Panc1 (cell line): ENCODE data around the gene GTF2E1. TPM values are rescaled to one million over a fixed set of nuclear protein-coding genes. Genes with fewer than 3 reads are reported as not detected.

Experiments used
- ATAC-seq: fragments of 200-7000 bp; cut with Tn5 transposase; 2 replicates; pipeline ENCODE4 v1.9.1; 2020; ENCODE audit warnings: mild to moderate bottlenecking, moderate library complexity
- BruUV-seq: library from RNA; stranded (reverse); fragments of 400-500 nt; replicated peaks from 2 replicates; lab custom pipeline; 2021; lab: Mats Ljungman, UMichigan
- CTCF ChIA-PET: fragments of 300-600 bp; sonication (Branson Sonifier 250); formaldehyde crosslinking; loops from one replicate; lab custom pipeline; 2022; ENCODE audit warnings: antibody characterized with exemption; lab: Charles Lee
- POLR2A ChIA-PET: fragments of 300-600 bp; sonication (Branson Sonifier 250); formaldehyde crosslinking; loops from one replicate; lab custom pipeline; 2022; ENCODE audit warnings: antibody characterized with exemption; lab: Charles Lee
- DNase-seq: peaks from one replicate; pipeline ENCODE4 v3.0.0-alpha.2; 2010; ENCODE audit warnings: low read depth, low spot score
- H3K27ac ChIP-seq: 2 replicates; pipeline ENCODE4 v1.5.1; 2011; ENCODE audit warnings: mild to moderate bottlenecking, low read length, inconsistent platforms
- H3K27me3 ChIP-seq: fragments of 200-500 bp; sonication (Bioruptor generic); 2 replicates; pipeline ENCODE4 v1.6.0; 2014; ENCODE audit warnings: low read length, inconsistent platforms; ENCODE audit not compliant: control insufficient read depth, insufficient read depth
- H3K36me3 ChIP-seq: fragments of 200-500 bp; sonication (Bioruptor generic); 2 replicates; pipeline ENCODE4 v1.5.1; 2014; ENCODE audit warnings: inconsistent platforms, mild to moderate bottlenecking, low read length, moderate library complexity; ENCODE audit not compliant: control insufficient read depth, insufficient read depth
- H3K4me1 ChIP-seq: 2 replicates; pipeline ENCODE4 v1.5.1; 2011; ENCODE audit warnings: inconsistent platforms, mild to moderate bottlenecking, low read length, moderate library complexity; ENCODE audit not compliant: control insufficient read depth, insufficient read depth
- H3K4me3 ChIP-seq, 2 experiments: 2 replicates each; pipeline ENCODE4 v1.5.1; 2011 to 2012; ENCODE audit warnings: low read depth in 2 of 2, low read length in 2 of 2, mild to moderate bottlenecking in 2 of 2, inconsistent platforms in 1 of 2, moderate library complexity in 1 of 2
- H3K9me3 ChIP-seq: fragments of 200-500 bp; sonication (Bioruptor generic); 2 replicates; pipeline ENCODE4 v1.5.1; 2014; ENCODE audit warnings: low read depth, mild to moderate bottlenecking, inconsistent platforms, low read length, moderate library complexity; ENCODE audit not compliant: control insufficient read depth, insufficient read depth
- POLR2AphosphoS5 ChIP-seq: IDR thresholded peaks from 2 replicates; pipeline ENCODE4 v1.6.1; 2012; ENCODE audit warnings: mild to moderate bottlenecking, low read depth, low read length, moderate library complexity
- SIN3A ChIP-seq: IDR thresholded peaks from 2 replicates; pipeline ENCODE4 v1.6.1; 2012; ENCODE audit warnings: low read depth, mild to moderate bottlenecking, low read length, moderate library complexity, borderline replicate concordance; ENCODE audit not compliant: insufficient read depth
- TCF7L2 ChIP-seq: IDR thresholded peaks from 2 replicates; pipeline ENCODE4 v1.6.1; 2011; ENCODE audit warnings: mild to moderate bottlenecking, low read depth, low read length, inconsistent platforms
- in situ Hi-C: cut with HindIII; loops from 2 replicates; pipeline ENCODE4 v1.10.0; 2016; ENCODE audit warnings: low sequenced_read_pairs, low pct_unique_long_range_greater_than_20kb
- intact Hi-C: fragments of 100-400 bp; cut with micrococcal nuclease; formaldehyde crosslinking; loops from one replicate; pipeline ENCODE4 v1.10.0; 2022; ENCODE audit not compliant: unreplicated experiment
- total RNA-seq: library from RNA; stranded (reverse); gene quantifications from one replicate; pipeline ENCODE4 v1.2.1, GENCODE V29; 2021; ENCODE audit not compliant: unreplicated experiment
- TF ChIP-seq, protein P1 (sequence below): fragments of 450-650 bp; IDR thresholded peaks from 2 replicates; pipeline ENCODE4 v1.5.1; 2017; ENCODE audit warnings: mild to moderate bottlenecking
- TF ChIP-seq, protein P2 (sequence below), 2 experiments: IDR thresholded peaks; 2 replicates each; pipeline ENCODE4 v1.6.1; 2011 to 2012; ENCODE audit warnings: low read depth in 2 of 2, control low read depth in 1 of 2, low read length in 1 of 2, mild to moderate bottlenecking in 1 of 2, moderate library complexity in 1 of 2; ENCODE audit not compliant: insufficient read depth in 1 of 2

GTF2E1 gene
- total RNA-seq, 1 experiment from 2014 or later = 32.0 TPM

DNA sequence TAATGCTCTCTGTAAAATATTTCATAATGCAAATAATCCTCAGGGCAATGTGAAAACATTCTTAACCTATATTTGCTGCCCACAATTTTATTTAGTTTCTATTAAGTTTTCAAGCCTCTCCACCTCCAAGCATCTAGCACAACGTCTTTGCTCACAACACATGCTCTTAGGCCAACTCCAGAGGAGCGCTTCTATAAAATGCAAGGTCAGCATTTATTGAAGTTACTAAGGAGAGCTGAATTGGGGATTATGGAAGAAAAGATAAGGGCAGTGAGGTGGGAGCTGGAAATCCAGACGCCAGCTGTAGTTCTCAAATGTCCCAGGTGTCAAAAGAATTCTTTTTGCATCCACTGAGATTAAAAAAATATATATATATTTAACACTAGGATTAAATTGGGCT lies 1.2 kb upstream of the GTF2E1 start:
- ATAC-seq = no peak
- ChIA-PET CTCF (no interaction called here), POLR2A (interaction anchor here (0.6 to 1.6 kb wide), 3 partner anchors 146 to 1644 kb away, joined by 3 to 4 read pairs (median 3); partner anchors contain the start of gene NDUFB4)

DNA sequence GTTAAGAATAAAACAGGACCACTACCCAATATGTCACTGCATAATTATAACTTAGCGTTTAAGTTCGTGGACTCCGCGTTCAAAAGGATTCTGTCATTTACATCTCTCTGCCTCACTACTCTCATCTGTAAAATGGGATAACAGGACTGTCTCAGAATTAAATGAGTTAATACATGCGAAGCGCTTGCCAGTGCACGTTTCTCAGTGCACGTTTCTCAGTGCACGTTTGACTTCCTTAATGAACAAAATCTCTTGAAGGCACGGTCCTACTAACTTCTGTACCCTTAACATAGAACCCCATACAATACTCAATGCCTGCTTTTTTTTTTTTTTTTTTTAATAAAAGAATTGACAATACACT lies 727 bp upstream of the GTF2E1 start:
- ATAC-seq (peak; percentile 9), DNase-seq (peak; percentile 36)
- no peaks in the 10 kb centered on the region for H3K27me3 ChIP-seq
- peak overlapping the region; percentile 91 to 98 for H3K4me3 ChIP-seq
- TF ChIP-seq SIN3A (no peak), POLR2AphosphoS5 (no peak), TCF7L2 (no peak)
- TF ChIP-seq, protein P1, sequence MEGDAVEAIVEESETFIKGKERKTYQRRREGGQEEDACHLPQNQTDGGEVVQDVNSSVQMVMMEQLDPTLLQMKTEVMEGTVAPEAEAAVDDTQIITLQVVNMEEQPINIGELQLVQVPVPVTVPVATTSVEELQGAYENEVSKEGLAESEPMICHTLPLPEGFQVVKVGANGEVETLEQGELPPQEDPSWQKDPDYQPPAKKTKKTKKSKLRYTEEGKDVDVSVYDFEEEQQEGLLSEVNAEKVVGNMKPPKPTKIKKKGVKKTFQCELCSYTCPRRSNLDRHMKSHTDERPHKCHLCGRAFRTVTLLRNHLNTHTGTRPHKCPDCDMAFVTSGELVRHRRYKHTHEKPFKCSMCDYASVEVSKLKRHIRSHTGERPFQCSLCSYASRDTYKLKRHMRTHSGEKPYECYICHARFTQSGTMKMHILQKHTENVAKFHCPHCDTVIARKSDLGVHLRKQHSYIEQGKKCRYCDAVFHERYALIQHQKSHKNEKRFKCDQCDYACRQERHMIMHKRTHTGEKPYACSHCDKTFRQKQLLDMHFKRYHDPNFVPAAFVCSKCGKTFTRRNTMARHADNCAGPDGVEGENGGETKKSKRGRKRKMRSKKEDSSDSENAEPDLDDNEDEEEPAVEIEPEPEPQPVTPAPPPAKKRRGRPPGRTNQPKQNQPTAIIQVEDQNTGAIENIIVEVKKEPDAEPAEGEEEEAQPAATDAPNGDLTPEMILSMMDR = no peak
- TF ChIP-seq, protein P2, sequence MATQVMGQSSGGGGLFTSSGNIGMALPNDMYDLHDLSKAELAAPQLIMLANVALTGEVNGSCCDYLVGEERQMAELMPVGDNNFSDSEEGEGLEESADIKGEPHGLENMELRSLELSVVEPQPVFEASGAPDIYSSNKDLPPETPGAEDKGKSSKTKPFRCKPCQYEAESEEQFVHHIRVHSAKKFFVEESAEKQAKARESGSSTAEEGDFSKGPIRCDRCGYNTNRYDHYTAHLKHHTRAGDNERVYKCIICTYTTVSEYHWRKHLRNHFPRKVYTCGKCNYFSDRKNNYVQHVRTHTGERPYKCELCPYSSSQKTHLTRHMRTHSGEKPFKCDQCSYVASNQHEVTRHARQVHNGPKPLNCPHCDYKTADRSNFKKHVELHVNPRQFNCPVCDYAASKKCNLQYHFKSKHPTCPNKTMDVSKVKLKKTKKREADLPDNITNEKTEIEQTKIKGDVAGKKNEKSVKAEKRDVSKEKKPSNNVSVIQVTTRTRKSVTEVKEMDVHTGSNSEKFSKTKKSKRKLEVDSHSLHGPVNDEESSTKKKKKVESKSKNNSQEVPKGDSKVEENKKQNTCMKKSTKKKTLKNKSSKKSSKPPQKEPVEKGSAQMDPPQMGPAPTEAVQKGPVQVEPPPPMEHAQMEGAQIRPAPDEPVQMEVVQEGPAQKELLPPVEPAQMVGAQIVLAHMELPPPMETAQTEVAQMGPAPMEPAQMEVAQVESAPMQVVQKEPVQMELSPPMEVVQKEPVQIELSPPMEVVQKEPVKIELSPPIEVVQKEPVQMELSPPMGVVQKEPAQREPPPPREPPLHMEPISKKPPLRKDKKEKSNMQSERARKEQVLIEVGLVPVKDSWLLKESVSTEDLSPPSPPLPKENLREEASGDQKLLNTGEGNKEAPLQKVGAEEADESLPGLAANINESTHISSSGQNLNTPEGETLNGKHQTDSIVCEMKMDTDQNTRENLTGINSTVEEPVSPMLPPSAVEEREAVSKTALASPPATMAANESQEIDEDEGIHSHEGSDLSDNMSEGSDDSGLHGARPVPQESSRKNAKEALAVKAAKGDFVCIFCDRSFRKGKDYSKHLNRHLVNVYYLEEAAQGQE (IDR thresholded peaks at IDR 0.05; ENCODE audit: insufficient read depth in 1 of 2, low read depth in 2 of 2, low read length in 1 of 2) = no peak
- H3K4me1 ChIP-seq = peaks cover 15% of the 10 kb centered on the region
- no TSS peak for BruUV-seq
- H3K27ac ChIP-seq = peak overlapping the region; percentile 99
- ChIA-PET POLR2A (interaction anchor here (0.6 to 1.6 kb wide), 4 partner anchors 146 to 1643 kb away, joined by 3 to 7 read pairs (median 4); partner anchors contain the start of gene NDUFB4), CTCF (no interaction called here)
- no peaks in the 10 kb centered on the region; the same call in 1 of the 2 replicates for H3K36me3 ChIP-seq
- H3K9me3 ChIP-seq = no peaks in the 10 kb centered on the region
- intact Hi-C loops (no loop called here), in situ Hi-C loops (no loop called here)

More for the DNA sequence above, 1.2 kb upstream of the GTF2E1 start:
- H3K9me3 ChIP-seq = no peaks in the 10 kb centered on the region
- DNase-seq = no peak
- in situ Hi-C loops (no loop called here), intact Hi-C loops (no loop called here)
- H3K27me3 ChIP-seq = no peaks in the 10 kb centered on the region
- peak overlapping the region; percentile 99 for H3K27ac ChIP-seq
- peak overlapping the region; percentile 91 to 98 for H3K4me3 ChIP-seq
- BruUV-seq = no TSS peak
- no peak for TF ChIP-seq POLR2AphosphoS5
- no peak for TF ChIP-seq TCF7L2
- TF ChIP-seq, protein P2 (IDR thresholded peaks at IDR 0.05; ENCODE audit: insufficient read depth in 1 of 2, low read depth in 2 of 2, low read length in 1 of 2) = no peak
- TF ChIP-seq, protein P1 = no peak
- no peak for TF ChIP-seq SIN3A
- no peaks in the 10 kb centered on the region; the same call in 1 of the 2 replicates for H3K36me3 ChIP-seq
- peaks cover 15% of the 10 kb centered on the region for H3K4me1 ChIP-seq
